OCI-LY7 (cell line): ENCODE data around the gene RNF213. TPM values are rescaled to one million over a fixed set of nuclear protein-coding genes. Genes with fewer than 3 reads are reported as not detected.

Experiments used
- BruUV-seq: library from RNA; stranded (reverse); fragments of 400-500 nt; replicated peaks from 2 replicates; lab custom pipeline; 2021; lab: Mats Ljungman, UMichigan
- CTCF ChIA-PET: fragments of 300-600 bp; sonication (Branson Sonifier 250); formaldehyde crosslinking; loops from one replicate; lab custom pipeline; 2022; ENCODE audit warnings: antibody characterized with exemption; ENCODE audit not compliant: unreplicated experiment; lab: Charles Lee
- POLR2A ChIA-PET: fragments of 300-600 bp; sonication (Branson Sonifier 250); formaldehyde crosslinking; loops from one replicate; lab custom pipeline; 2022; ENCODE audit warnings: antibody characterized with exemption; lab: Charles Lee
- DNase-seq: peaks from one replicate; pipeline ENCODE4 v3.0.0-alpha.2; 2015; ENCODE audit warnings: low spot score
- H2AFZ ChIP-seq: fragments of 200-600 bp; sonication (generic), shearing (Covaris generic); 2 replicates; pipeline ENCODE4 v1.6.1; 2014; ENCODE audit warnings: mild to moderate bottlenecking, antibody characterized with exemption, low read length, moderate library complexity
- H3K27ac ChIP-seq: fragments of 200-600 bp; sonication (generic); 2 replicates; pipeline ENCODE4 v1.5.1; 2014; ENCODE audit warnings: mixed run types, low read depth, mild to moderate bottlenecking, moderate library complexity, low read length, inconsistent platforms; ENCODE audit not compliant: poor library complexity, severe bottlenecking
- H3K36me3 ChIP-seq: fragments of 200-600 bp; sonication (generic); 2 replicates; pipeline ENCODE4 v1.6.1; 2014; ENCODE audit warnings: mild to moderate bottlenecking, antibody characterized with exemption, low read length, moderate library complexity, mixed read lengths; ENCODE audit not compliant: insufficient read depth
- H3K4me1 ChIP-seq: fragments of 200-600 bp; sonication (generic); 2 replicates; pipeline ENCODE4 v1.5.1; 2014; ENCODE audit warnings: mild to moderate bottlenecking, low read length; ENCODE audit not compliant: insufficient read depth, poor library complexity, severe bottlenecking
- H3K4me2 ChIP-seq: fragments of 200-600 bp; sonication (generic); 2 replicates; pipeline ENCODE4 v1.6.1; 2014; ENCODE audit warnings: mild to moderate bottlenecking, low read length
- H3K4me3 ChIP-seq: fragments of 200-600 bp; sonication (generic); 2 replicates; pipeline ENCODE4 v1.5.1; 2014; ENCODE audit warnings: mild to moderate bottlenecking, low read depth, low read length; ENCODE audit not compliant: poor library complexity, severe bottlenecking
- H3K79me2 ChIP-seq: fragments of 200-600 bp; sonication (generic); 2 replicates; pipeline ENCODE4 v1.6.1; 2016; ENCODE audit warnings: low read depth, mild to moderate bottlenecking, low read length, moderate library complexity, mixed read lengths; ENCODE audit not compliant: insufficient read depth
- H3K9me2 ChIP-seq: fragments of 200-600 bp; sonication (generic); 2 replicates; pipeline ENCODE4 v1.6.1; 2016; ENCODE audit warnings: mild to moderate bottlenecking, low read length, mixed read lengths; ENCODE audit not compliant: insufficient read depth
- H3K9me3 ChIP-seq: fragments of 200-600 bp; sonication (generic); 2 replicates; pipeline ENCODE4 v1.6.1; 2014; ENCODE audit warnings: mild to moderate bottlenecking, mixed run types, low read length, mixed read lengths
- H4K20me1 ChIP-seq: fragments of 200-600 bp; sonication (generic); 2 replicates; pipeline ENCODE4 v1.6.1; 2014; ENCODE audit warnings: mild to moderate bottlenecking, antibody characterized with exemption, low read length, moderate library complexity, mixed read lengths; ENCODE audit not compliant: insufficient read depth
- CTCF ChIP-seq: fragments of 200-600 bp; sonication (generic); conservative IDR thresholded peaks from 2 replicates; pipeline ENCODE4 v1.5.1; 2014; ENCODE audit warnings: mild to moderate bottlenecking, antibody characterized with exemption, low read length, moderate library complexity, mixed read lengths
- EZH2phosphoT487 ChIP-seq: fragments of 200-600 bp; sonication (generic); IDR thresholded peaks from 2 replicates; pipeline ENCODE4 v1.6.1; 2018; ENCODE audit warnings: low read depth, borderline replicate concordance, mild to moderate bottlenecking, mixed run types, antibody characterized with exemption, low read length, moderate library complexity, mixed read lengths
- intact Hi-C: fragments of 100-400 bp; cut with micrococcal nuclease; formaldehyde crosslinking; loops from one replicate; pipeline ENCODE4 v1.10.0; 2022; ENCODE audit not compliant: unreplicated experiment
- total RNA-seq, 2 experiments: library from RNA; depleted of rRNA in 1 of 2; stranded (reverse); fragments of >200 nt in 1 of 2; shearing (Covaris generic) in 1 of 2; gene quantifications; 2 replicates each; pipeline ENCODE4 v1.2.3, GENCODE V29; 2014 to 2022

Gene RNF213
- total RNA-seq, 2 experiments from 2014 or later = 58.8 to 68.6 TPM

GRCh38 chr17:80356231-80356856 lies 95.7 kb downstream of the RNF213 start:
- no peak for DNase-seq
- Histone ChIP-seq H3K4me3 (no peak overlapping the region), H3K4me1 (no peaks in the 10 kb centered on the region), H3K4me2 (no peak overlapping the region), H2AFZ (no peak overlapping the region), H4K20me1 (no peaks in the 10 kb centered on the region), H3K36me3 (peaks cover 22% of the 10 kb centered on the region), H3K9me2 (no peaks in the 10 kb centered on the region), H3K9me3 (no peaks in the 10 kb centered on the region), H3K79me2 (no peaks in the 10 kb centered on the region), H3K27ac (no peak overlapping the region)
- ChIA-PET POLR2A (interaction anchor here (0.5 kb wide), 1 partner anchor 856 kb away, joined by 4 read pairs; no protein-coding TSS in a partner anchor), CTCF (no interaction called here)
- BruUV-seq = no TSS peak
- intact Hi-C loops = no loop called here
- TF ChIP-seq CTCF (no peak), EZH2phosphoT487 (no peak)

DNA sequence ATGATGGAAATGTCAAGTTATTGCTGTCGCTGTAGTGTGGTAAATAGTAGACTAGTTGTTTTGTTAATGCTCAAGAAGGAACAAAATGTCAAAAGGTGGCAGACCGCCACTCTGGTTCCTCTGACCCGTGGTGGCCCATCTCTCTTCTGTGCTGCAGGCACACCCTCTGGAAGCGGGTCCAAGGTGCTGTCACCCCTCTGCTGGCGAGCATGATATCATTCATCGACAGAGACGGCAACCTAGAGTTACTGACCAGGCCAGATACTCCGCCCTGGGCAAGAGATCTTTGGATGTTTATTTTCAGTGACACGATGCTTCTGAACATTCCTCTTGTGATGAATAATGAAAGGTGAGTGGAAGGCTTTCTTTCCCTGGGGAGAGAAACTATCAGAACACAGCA lies 97.5 kb downstream of the RNF213 start:
- H3K4me1 ChIP-seq = no peaks in the 10 kb centered on the region
- no peaks in the 10 kb centered on the region for H3K9me2 ChIP-seq
- H4K20me1 ChIP-seq = no peaks in the 10 kb centered on the region
- no peak overlapping the region for H2AFZ ChIP-seq
- H3K9me3 ChIP-seq = no peaks in the 10 kb centered on the region
- H3K4me2 ChIP-seq = no peak overlapping the region
- intact Hi-C loops = no loop called here
- no peaks in the 10 kb centered on the region for H3K79me2 ChIP-seq
- BruUV-seq = no TSS peak
- ChIA-PET POLR2A (no interaction called here), CTCF (no interaction called here)
- H3K27ac ChIP-seq = no peak overlapping the region
- no peak for TF ChIP-seq EZH2phosphoT487
- no peak overlapping the region for H3K4me3 ChIP-seq
- peaks cover 22% of the 10 kb centered on the region for H3K36me3 ChIP-seq
- no peak for DNase-seq

DNA sequence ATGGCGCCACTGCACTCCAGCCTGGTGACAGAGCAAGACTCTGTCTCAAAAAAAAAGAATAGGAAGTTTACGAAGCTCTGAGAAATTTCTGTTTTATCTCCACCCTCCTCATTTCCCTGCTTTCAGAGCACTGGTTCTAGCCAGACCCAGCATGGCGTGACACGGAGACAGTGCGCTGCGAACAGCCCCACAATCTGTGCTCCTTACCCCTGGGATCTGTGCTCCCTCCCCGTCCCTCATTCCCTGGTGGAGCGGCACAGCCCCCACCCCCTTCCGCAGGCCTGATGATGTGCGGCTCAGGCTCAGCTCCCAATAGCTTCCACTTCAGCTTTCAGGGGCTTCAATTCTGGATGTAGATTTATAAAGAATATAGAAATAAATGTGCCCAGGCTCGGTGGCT lies 98.2 kb downstream of the RNF213 start:
- TF ChIP-seq CTCF (no peak), EZH2phosphoT487 (no peak)
- Histone ChIP-seq H3K27ac (no peak overlapping the region), H3K36me3 (peaks cover 22% of the 10 kb centered on the region), H3K4me3 (no peak overlapping the region), H3K9me3 (no peaks in the 10 kb centered on the region), H2AFZ (no peak overlapping the region), H3K4me2 (no peak overlapping the region), H3K4me1 (no peaks in the 10 kb centered on the region), H3K9me2 (no peaks in the 10 kb centered on the region), H4K20me1 (no peaks in the 10 kb centered on the region), H3K79me2 (no peaks in the 10 kb centered on the region)
- intact Hi-C loops = no loop called here
- BruUV-seq = no TSS peak
- ChIA-PET CTCF (no interaction called here), POLR2A (interaction anchor here (0.6 kb wide), 1 partner anchor 251 kb away, joined by 4 read pairs; no protein-coding TSS in a partner anchor)
- DNase-seq = no peak
